Neuron (in vitro differentiated cells): ENCODE measurements around the gene SLC24A2.

Experiments used
- H2AFZ ChIP-seq: one replicate; pipeline ENCODE4 v1.6.1; 2013; ENCODE audit warnings: low read depth, mild to moderate bottlenecking, inconsistent platforms, low read length, moderate library complexity
- H3K27me3 ChIP-seq: one replicate; pipeline ENCODE4 v1.6.1; 2013; ENCODE audit warnings: low read length; ENCODE audit not compliant: insufficient read depth
- H3K36me3 ChIP-seq: one replicate; pipeline ENCODE4 v1.6.1; 2013; ENCODE audit warnings: low read length; ENCODE audit not compliant: insufficient read depth
- H3K4me1 ChIP-seq: one replicate; pipeline ENCODE4 v1.6.1; 2013; ENCODE audit warnings: low read length; ENCODE audit not compliant: insufficient read depth
- H3K4me3 ChIP-seq: 2 replicates; pipeline ENCODE4 v1.5.1; 2013; ENCODE audit warnings: mild to moderate bottlenecking, low read length, moderate library complexity
- H3K9me3 ChIP-seq: one replicate; pipeline ENCODE4 v1.6.1; 2013; ENCODE audit warnings: low read length

SLC24A2 gene

GRCh38 chr9:19785230-19785629 lies 3.6 kb downstream of the SLC24A2 start:
- Histone ChIP-seq H3K9me3 (no peaks in the 10 kb centered on the region), H3K4me1 (peaks cover 4% of the 10 kb centered on the region), H3K27me3 (peaks cover 40% of the 10 kb centered on the region), H3K4me3 (no peak overlapping the region), H3K36me3 (no peaks in the 10 kb centered on the region), H2AFZ (no peak overlapping the region)

DNA sequence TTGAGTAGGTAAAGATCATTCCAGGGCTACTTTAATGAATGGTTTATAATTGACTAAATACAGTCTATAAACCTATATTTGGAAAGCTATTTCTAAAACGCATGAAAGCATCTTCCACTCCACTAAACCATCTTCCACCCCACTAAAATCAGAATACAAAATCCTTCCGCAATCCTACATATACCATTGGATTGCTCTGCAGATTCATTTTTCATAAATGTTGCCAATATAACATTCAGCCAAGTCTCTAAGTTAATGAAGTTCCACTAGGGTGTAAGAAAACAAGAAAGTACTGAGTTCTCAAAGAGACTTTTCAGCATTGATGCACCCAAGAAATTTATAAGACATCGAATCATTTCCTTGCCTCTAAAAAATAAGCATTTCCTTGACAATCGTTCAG lies 4.7 kb downstream of the SLC24A2 start:
- peaks cover 3% of the 10 kb centered on the region for H3K4me1 ChIP-seq

GRCh38 chr9:19783500-19783899 lies 5.3 kb downstream of the SLC24A2 start:
- peaks cover 1% of the 10 kb centered on the region for H3K4me1 ChIP-seq
- peaks cover 26% of the 10 kb centered on the region for H3K27me3 ChIP-seq
- no peak overlapping the region for H3K4me3 ChIP-seq
- no peaks in the 10 kb centered on the region for H3K36me3 ChIP-seq
- no peaks in the 10 kb centered on the region for H3K9me3 ChIP-seq
- no peak overlapping the region for H2AFZ ChIP-seq

More for the DNA sequence above, 4.7 kb downstream of the SLC24A2 start:
- no peak overlapping the region for H3K4me3 ChIP-seq
- peaks cover 32% of the 10 kb centered on the region for H3K27me3 ChIP-seq
- no peaks in the 10 kb centered on the region for H3K9me3 ChIP-seq
- H3K36me3 ChIP-seq = no peaks in the 10 kb centered on the region
- no peak overlapping the region for H2AFZ ChIP-seq

DNA sequence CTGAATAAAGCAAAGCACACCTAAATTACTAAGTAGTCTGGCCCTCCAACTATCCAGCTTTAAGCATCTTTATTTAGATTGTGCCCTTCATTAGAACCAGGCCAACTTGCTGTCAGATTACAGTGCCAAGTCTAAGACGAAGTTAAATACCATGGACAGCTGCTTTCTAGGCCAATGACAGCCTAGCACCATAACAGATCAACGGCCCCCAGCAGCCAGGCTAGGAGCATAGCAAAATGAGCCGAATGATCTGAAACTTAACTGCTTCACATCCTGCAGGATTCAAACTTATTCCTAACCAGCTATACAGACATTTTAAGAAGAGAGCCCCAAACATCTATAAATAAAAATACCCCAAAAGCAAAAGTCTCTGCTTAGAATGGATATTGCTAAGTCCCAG lies 6.8 kb downstream of the SLC24A2 start:
- no peaks in the 10 kb centered on the region for H3K9me3 ChIP-seq
- H3K36me3 ChIP-seq = no peaks in the 10 kb centered on the region
- H3K4me1 ChIP-seq = no peaks in the 10 kb centered on the region
- H3K27me3 ChIP-seq = peaks cover 12% of the 10 kb centered on the region
- no peak overlapping the region for H2AFZ ChIP-seq
- no peak overlapping the region for H3K4me3 ChIP-seq

DNA sequence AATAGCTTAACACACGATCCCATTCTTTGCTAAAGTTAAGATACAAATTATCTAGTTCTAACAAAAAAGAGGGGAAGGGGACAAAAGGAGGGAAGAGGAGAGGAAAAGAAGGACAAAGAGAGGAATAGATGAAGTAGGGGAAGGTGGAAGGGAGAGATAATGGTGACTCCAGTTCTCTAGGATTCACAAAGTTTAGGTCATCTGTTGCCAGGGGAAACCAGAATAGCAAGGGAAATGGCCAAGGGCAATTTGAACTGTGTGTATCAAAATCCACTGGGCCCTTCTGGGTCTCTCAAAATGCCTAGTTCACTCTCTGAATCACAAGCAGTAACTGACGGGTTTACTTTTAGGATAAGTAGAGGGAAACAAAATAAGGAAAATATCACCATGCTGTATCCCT lies 7.6 kb downstream of the SLC24A2 start:
- no peaks in the 10 kb centered on the region for H3K36me3 ChIP-seq
- no peaks in the 10 kb centered on the region for H3K4me1 ChIP-seq
- no peak overlapping the region for H2AFZ ChIP-seq
- no peaks in the 10 kb centered on the region for H3K9me3 ChIP-seq
- H3K27me3 ChIP-seq = peaks cover 6% of the 10 kb centered on the region
- H3K4me3 ChIP-seq = no peak overlapping the region

GRCh38 chr9:19771446-19771845 lies 17.4 kb downstream of the SLC24A2 start:
- no peaks in the 10 kb centered on the region for H3K36me3 ChIP-seq
- H3K27me3 ChIP-seq = no peaks in the 10 kb centered on the region
- no peak overlapping the region for H2AFZ ChIP-seq
- no peaks in the 10 kb centered on the region for H3K9me3 ChIP-seq
- H3K4me1 ChIP-seq = peaks cover 2% of the 10 kb centered on the region
- H3K4me3 ChIP-seq = no peak overlapping the region

DNA sequence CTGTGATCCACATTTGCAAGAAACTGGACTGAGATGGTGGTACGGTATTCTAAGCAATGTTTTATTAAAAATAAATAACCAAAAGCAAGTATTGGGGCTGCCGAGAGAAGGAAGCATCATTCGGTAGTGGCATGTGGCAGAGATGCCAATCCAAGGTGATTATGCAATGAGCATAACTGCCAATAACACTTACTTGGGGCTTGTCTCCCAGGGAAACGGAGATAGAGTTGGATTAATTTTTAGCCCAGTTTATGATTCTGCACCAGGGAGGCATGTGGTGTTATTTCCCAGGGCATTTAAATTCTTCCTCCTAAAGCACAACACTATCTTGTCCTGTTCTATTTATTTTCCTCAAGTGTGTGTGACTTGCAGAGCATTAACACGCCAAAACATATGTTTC lies 17.9 kb downstream of the SLC24A2 start:
- no peaks in the 10 kb centered on the region for H3K27me3 ChIP-seq
- no peak overlapping the region for H2AFZ ChIP-seq
- H3K36me3 ChIP-seq = no peaks in the 10 kb centered on the region
- peaks cover 2% of the 10 kb centered on the region for H3K4me1 ChIP-seq
- H3K9me3 ChIP-seq = no peaks in the 10 kb centered on the region
- H3K4me3 ChIP-seq = no peak overlapping the region

DNA sequence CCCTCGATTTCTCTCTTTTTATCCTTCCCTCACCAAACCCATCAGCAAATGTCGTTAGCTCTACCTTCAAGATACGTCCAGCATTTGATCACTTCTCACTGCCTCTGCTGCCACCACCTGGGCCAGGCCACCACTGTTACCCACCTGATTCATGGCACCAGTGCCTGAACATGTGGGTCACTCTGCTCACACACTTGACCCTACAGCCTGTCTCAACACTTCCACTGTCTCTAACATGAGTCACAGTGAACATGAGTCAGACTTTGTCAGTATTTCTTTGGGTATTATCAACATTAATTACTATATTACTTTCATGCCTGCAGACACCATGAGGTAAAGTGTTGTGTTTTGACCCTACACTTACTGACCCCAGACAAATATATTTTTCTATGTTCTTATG lies 19.6 kb downstream of the SLC24A2 start:
- Histone ChIP-seq H3K9me3 (no peaks in the 10 kb centered on the region), H3K4me3 (no peak overlapping the region), H3K4me1 (peaks cover 2% of the 10 kb centered on the region)

DNA sequence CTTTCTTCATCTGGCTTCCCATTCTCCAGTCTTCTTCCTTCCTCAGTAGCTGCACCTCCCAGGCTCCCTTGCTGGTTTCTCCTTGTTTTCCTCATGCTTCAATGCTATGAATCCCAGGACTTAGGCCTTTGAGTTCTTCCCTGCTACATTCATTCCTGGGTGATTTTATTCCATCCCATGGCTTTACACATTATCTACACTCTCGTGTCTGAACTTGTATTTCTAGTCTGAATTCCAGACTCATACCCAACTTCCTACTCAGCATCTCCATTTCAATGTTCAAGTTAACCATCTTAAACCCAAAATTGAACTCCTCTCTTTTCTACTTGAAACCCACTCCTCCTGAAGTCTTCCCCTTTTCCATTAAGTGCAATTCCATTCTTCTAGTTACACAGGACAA lies 20.0 kb downstream of the SLC24A2 start:
- Histone ChIP-seq H3K9me3 (no peaks in the 10 kb centered on the region), H3K4me1 (peaks cover 2% of the 10 kb centered on the region), H3K36me3 (no peaks in the 10 kb centered on the region), H3K4me3 (no peak overlapping the region), H3K27me3 (no peaks in the 10 kb centered on the region), H2AFZ (no peak overlapping the region)

More for the DNA sequence above, 19.6 kb downstream of the SLC24A2 start:
- Histone ChIP-seq H2AFZ (no peak overlapping the region), H3K27me3 (no peaks in the 10 kb centered on the region), H3K36me3 (no peaks in the 10 kb centered on the region)

DNA sequence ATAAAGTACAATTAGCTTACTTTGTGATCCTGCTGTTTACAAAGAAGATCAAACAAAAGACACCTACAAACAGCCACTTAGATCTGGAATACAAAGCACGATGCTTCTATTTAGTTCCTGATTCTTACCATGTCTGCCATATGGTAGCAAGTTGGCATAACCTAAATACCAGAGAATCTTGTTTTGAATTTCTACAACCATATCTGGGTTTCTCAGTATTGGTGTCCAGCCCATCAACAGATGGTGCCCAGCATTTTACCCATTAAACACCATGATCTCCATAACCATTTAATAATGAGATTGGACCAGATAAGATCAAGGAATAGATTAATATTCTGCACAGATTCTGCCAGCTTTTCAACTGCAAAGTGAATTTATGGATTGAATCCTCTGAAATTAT lies 29.8 kb downstream of the SLC24A2 start:
- H3K9me3 ChIP-seq = no peaks in the 10 kb centered on the region
- no peak overlapping the region for H3K4me3 ChIP-seq
- no peaks in the 10 kb centered on the region for H3K27me3 ChIP-seq
- no peaks in the 10 kb centered on the region for H3K36me3 ChIP-seq
- H3K4me1 ChIP-seq = no peaks in the 10 kb centered on the region
- H2AFZ ChIP-seq = no peak overlapping the region

GRCh38 chr9:19757745-19758144 lies 31.1 kb downstream of the SLC24A2 start:
- Histone ChIP-seq H3K27me3 (no peaks in the 10 kb centered on the region), H3K4me3 (no peak overlapping the region), H3K36me3 (no peaks in the 10 kb centered on the region), H3K9me3 (no peaks in the 10 kb centered on the region), H2AFZ (no peak overlapping the region), H3K4me1 (no peaks in the 10 kb centered on the region)

DNA sequence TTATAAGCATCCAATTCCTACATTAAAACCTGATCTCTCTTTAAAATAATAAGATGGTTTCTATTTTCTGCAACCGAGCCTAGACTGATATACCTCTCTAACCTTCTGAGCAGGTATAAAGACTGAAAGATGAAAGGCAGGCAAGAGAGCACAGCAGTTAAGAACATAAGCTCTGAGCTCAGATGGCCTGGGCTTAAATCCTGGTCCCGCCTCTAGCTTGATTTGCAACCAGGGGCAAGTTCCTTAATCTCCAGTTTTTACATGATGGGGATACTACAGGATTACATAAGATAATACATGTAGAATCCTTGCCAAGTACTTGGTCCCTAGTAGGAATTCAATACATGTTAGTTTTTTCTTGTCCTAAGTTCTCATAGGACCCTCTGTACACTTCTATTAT lies 33.9 kb downstream of the SLC24A2 start:
- no peaks in the 10 kb centered on the region for H3K27me3 ChIP-seq
- H2AFZ ChIP-seq = no peak overlapping the region
- H3K36me3 ChIP-seq = no peaks in the 10 kb centered on the region
- no peaks in the 10 kb centered on the region for H3K4me1 ChIP-seq
- H3K4me3 ChIP-seq = no peak overlapping the region
- no peaks in the 10 kb centered on the region for H3K9me3 ChIP-seq

DNA sequence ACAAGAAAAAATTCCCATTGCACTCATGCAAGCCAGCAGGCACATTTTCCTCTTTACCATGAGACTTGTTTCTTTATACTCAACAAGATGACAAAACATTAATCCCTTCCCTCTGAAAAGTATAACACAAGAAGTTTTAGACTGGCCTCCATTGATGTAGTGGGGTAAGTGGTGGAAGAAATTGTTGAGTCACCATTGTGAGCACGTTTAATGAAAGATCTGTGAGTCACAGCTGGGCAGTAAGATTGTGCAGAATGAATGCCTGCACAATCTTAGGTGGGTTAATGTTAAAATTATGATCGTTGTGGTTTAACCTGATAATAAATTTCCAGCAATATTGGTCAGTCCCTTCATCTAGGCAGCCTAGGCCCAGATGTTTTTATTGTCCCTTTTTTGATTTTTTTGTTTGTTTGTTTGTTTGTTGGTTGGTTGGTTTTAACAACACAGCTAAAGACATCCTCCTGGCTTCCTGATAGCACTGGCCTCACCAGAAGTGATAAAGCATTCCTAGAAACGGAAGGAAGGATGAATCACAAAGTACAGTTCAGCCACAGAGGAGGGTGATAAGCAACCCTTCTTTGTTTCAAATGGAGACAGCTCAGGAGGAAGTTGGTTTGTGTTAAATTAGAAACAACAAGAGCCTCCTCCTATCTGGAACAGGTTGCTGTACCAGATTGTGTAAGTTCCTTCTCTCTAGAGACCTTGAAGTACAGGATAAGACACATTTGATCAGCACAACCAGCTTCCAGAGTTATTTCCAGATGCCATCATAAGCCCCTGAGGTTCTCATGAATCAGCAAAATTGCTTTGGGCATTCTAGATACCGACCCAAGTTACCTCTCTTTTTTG lies 40.3 kb downstream of the SLC24A2 start:
- Histone ChIP-seq H3K9me3 (no peaks in the 10 kb centered on the region), H3K4me1 (no peaks in the 10 kb centered on the region), H3K4me3 (no peak overlapping the region), H2AFZ (no peak overlapping the region), H3K27me3 (no peaks in the 10 kb centered on the region), H3K36me3 (no peaks in the 10 kb centered on the region)

DNA sequence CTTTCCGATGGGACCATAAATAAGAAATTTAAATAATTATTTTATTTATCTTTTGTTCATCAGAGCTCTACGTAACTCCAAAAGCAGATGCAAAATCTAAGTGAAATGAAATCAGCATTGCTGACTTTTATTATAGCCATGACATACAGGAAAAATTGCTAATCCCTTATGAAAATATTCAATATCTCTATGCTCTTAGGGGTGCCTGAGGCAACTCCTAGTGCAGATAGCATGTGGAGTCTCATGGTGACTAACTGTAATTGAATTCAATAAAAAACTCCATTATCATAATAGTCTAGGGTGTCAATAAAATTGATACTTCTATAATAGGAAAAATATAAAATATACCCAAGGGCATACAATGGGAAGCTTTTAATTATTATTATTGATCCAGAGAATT lies 42.6 kb downstream of the SLC24A2 start:
- Histone ChIP-seq H3K4me3 (no peak overlapping the region), H3K4me1 (no peaks in the 10 kb centered on the region), H3K27me3 (no peaks in the 10 kb centered on the region), H3K9me3 (no peaks in the 10 kb centered on the region), H2AFZ (no peak overlapping the region), H3K36me3 (no peaks in the 10 kb centered on the region)
